ENCODE results near the gene PRDM7. TPM values are rescaled to one million over a fixed set of nuclear protein-coding genes. Genes with fewer than 3 reads are reported as not detected.
A peak's percentile ranks its signal among the peaks of the same experiment; 100 is the strongest.

Gene PRDM7
- total and polyA plus RNA-seq, 9 of the 15 experiments (the other 6 are each of a cell fraction or from before 2014, with no cell fraction given): not detected

GRCh38 chr16:90046971-90047713, 30.0 kb downstream of the PRDM7 start (continued):
- TF ChIP-seq ZBTB43 (CRISPR knock-in tag; IDR thresholded peaks at IDR 0.05): no peak
- TF ChIP-seq, protein P1, sequence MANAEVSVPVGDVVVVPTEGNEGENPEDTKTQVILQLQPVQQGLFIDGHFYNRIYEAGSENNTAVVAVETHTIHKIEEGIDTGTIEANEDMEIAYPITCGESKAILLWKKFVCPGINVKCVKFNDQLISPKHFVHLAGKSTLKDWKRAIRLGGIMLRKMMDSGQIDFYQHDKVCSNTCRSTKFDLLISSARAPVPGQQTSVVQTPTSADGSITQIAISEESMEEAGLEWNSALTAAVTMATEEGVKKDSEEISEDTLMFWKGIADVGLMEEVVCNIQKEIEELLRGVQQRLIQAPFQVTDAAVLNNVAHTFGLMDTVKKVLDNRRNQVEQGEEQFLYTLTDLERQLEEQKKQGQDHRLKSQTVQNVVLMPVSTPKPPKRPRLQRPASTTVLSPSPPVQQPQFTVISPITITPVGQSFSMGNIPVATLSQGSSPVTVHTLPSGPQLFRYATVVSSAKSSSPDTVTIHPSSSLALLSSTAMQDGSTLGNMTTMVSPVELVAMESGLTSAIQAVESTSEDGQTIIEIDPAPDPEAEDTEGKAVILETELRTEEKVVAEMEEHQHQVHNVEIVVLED (CRISPR knock-in tag; IDR thresholded peaks at IDR 0.05): no peak
- TF ChIP-seq MTF1 (CRISPR knock-in tag; IDR thresholded peaks at IDR 0.05; ENCODE audit: borderline replicate concordance): no peak
- no peak for TF ChIP-seq SIRT6 (IDR thresholded peaks at IDR 0.05; ENCODE audit: low read depth, low read length)
- no peak for TF ChIP-seq POU5F1 (IDR thresholded peaks at IDR 0.05; ENCODE audit: borderline replicate concordance, low read depth, low read length, partially characterized antibody)
- TF ChIP-seq, protein P2, sequence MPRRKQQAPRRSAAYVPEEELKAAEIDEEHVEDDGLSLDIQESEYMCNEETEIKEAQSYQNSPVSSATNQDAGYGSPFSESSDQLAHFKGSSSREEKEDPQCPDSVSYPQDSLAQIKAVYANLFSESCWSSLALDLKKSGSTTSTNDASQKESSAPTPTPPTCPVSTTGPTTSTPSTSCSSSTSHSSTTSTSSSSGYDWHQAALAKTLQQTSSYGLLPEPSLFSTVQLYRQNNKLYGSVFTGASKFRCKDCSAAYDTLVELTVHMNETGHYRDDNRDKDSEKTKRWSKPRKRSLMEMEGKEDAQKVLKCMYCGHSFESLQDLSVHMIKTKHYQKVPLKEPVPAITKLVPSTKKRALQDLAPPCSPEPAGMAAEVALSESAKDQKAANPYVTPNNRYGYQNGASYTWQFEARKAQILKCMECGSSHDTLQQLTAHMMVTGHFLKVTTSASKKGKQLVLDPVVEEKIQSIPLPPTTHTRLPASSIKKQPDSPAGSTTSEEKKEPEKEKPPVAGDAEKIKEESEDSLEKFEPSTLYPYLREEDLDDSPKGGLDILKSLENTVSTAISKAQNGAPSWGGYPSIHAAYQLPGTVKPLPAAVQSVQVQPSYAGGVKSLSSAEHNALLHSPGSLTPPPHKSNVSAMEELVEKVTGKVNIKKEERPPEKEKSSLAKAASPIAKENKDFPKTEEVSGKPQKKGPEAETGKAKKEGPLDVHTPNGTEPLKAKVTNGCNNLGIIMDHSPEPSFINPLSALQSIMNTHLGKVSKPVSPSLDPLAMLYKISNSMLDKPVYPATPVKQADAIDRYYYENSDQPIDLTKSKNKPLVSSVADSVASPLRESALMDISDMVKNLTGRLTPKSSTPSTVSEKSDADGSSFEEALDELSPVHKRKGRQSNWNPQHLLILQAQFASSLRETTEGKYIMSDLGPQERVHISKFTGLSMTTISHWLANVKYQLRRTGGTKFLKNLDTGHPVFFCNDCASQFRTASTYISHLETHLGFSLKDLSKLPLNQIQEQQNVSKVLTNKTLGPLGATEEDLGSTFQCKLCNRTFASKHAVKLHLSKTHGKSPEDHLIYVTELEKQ (CRISPR knock-in tag; IDR thresholded peaks at IDR 0.05): no peak
- TF ChIP-seq BRCA1 (IDR thresholded peaks at IDR 0.05): no peak
- TF ChIP-seq BRCA1 (CRISPR knock-in tag; IDR thresholded peaks at IDR 0.05): no peak
- no peak for TF ChIP-seq GTF3C2 (IDR thresholded peaks at IDR 0.05; ENCODE audit: borderline replicate concordance, extremely low read depth, insufficient read length)
- TF ChIP-seq EGR1 (conservative IDR thresholded peaks at IDR 0.05): peak; percentile 79
- TF ChIP-seq SP1 (CRISPR knock-in tag; IDR thresholded peaks at IDR 0.05): no peak
- TF ChIP-seq DLX4 (CRISPR knock-in tag; IDR thresholded peaks at IDR 0.05): no peak
- no peak for TF ChIP-seq RFX7 (CRISPR knock-in tag; IDR thresholded peaks at IDR 0.05)
- peak; percentile 21; the same call in 1 of the 2 replicates for TF ChIP-seq ETV1 (tag; conservative IDR thresholded peaks at IDR 0.05; ENCODE audit: low read depth)

Measured in K562 (cell line).